Embryonic facial prominence (tissue), 1 donor: ENCODE results near the gene FNDC8.
A peak's percentile ranks its signal among the peaks of the same experiment; 100 is the strongest.
"Not testable (repeated sequence)": the region's sequence is repeated elsewhere in the genome, so short reads cannot be mapped to it uniquely, and the experiment has no call there.

Source experiments
- DNase-seq: peaks from one replicate; pipeline ENCODE4 v3.0.0-alpha.2; 2016; ENCODE audit errors: extremely low spot score

Gene FNDC8

GRCh38 chr17:35095741-35096140 lies 25.7 kb upstream of the FNDC8 start:
- DNase-seq, result no peak

DNA sequence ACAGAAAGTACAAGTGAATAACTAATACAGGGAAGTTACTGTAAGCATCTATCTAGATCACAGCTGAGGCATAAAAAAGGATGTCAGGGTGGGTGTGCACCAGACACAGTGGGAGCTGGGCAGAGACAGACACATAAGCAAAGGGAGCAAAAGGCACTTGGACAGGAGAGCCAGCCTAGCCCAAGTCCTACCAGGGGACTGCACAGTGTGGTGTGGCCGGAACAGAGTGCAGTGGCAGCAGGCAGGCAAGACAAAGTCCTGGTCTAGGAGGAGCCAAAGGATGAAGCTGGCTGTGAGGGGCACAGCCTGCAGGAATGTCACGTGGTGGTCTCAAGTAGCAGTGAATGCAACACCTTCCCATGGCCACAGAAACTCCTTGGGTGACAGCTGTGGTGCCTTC lies 23.6 kb upstream of the FNDC8 start:
- DNase-seq, result no peak

DNA sequence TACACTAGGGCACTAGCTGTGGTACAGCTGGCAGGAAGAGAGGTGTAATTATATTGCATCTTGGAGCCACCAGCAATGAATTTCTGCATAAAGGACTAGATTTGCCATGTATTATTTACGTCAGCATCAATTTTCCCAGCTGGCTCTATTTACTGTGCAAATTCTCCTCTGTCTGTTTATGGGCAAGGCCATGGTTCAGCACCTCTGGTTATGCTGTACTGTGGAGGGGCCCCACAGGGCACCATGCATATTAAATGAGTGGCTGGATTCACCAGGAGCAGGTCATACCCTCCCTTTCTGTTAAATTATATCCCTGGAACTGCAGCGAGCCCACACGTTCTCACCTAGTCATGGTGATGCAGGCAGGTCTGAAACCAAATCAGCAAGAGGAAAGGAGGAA lies 21.5 kb upstream of the FNDC8 start:
- no peak for DNase-seq

GRCh38 chr17:35101036-35101435 lies 20.4 kb upstream of the FNDC8 start:
- no peak for DNase-seq

DNA sequence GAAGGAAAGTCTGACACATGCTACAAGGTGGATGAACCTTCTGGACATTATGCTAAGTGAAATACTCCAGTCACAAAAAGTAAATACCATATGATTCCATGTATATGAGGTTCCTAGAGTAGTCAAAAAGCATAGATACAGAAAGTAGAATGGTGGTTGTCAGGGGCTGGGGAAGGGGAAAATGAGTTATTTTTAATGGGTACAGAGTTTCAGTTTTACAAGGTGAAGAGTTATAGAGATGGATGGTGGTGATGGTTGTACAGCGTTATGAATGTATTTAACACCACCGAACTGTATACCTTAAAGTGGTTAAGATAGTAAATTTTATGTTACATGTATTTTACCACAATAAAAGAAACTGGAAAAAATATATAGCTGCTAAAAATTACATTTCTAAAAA lies 19.7 kb upstream of the FNDC8 start:
- DNase-seq, result no peak

DNA sequence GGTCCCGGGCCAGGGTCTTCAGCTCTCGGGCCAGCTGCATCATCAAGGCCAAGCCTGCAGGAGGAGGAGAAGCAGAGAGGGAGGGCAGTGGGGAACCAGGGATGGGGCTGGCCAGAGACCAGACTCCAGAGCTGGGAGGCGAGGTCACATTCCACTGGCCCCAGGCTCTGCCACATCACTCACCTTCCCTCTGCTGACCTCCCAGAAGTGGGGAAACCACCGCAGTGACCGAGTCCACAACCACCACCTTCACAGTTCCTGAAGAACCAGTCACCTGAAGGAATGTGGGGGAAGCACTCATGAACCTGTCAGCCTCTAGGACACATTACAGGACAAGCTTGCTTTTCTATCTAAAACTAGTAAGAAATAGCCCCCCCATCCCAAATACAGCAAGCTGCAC lies 18.1 kb upstream of the FNDC8 start:
- no peak for DNase-seq

DNA sequence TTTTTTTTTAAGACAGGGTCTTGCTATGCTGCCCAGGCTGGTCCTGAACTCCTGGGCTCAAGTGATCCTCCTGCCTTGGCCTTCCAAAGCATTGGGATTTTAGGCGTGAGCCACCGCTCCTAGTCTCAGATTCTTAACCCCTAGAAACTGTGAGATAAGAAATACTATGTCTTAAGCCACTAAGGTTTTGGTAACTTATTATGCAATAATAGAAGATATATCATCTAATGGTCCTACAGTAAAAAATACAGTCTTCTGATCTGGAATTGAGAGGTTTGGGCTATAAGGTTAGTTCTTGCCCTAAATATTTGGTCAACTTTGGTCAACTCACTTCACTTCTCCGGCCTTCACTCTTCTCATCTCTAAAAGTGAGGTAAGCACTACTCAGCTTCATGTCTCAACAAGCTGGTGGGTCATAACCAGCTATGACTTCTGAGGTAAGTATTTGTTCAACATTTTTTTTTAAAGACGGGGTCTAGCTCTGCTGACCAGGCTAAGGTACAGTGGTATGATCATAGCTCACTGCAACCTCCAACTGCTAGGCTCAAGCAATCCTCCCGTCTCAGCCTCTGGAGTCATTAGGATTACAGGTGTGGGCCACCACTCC lies 16.5 kb upstream of the FNDC8 start:
- DNase-seq, result no peak

- not testable (repeated sequence) for DNase-seq
Measured at GRCh38 chr17:35110791-35111190, 10.6 kb upstream of the FNDC8 start.

- no peak for DNase-seq
Measured at GRCh38 chr17:35116845-35117244, 4.6 kb upstream of the FNDC8 start.

DNA sequence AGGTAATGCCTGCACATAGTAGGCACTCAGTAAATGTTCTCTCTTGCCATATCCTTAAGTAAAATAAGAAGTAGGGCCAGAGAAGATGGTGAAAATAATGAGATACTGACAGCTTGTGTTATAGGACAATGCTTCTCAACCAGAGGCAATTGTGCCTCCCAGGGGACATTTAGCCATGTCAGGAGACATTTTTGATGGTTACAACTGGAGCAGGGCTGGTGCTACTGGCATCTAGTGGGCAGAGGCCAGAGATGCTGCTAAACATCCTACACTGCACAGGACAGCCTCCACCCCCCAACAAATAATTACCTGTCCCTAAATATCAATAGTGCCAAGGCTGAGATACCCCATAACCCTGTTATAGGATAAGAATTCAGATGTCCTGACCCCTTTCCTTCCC lies 3.4 kb upstream of the FNDC8 start:
- no peak for DNase-seq

DNA sequence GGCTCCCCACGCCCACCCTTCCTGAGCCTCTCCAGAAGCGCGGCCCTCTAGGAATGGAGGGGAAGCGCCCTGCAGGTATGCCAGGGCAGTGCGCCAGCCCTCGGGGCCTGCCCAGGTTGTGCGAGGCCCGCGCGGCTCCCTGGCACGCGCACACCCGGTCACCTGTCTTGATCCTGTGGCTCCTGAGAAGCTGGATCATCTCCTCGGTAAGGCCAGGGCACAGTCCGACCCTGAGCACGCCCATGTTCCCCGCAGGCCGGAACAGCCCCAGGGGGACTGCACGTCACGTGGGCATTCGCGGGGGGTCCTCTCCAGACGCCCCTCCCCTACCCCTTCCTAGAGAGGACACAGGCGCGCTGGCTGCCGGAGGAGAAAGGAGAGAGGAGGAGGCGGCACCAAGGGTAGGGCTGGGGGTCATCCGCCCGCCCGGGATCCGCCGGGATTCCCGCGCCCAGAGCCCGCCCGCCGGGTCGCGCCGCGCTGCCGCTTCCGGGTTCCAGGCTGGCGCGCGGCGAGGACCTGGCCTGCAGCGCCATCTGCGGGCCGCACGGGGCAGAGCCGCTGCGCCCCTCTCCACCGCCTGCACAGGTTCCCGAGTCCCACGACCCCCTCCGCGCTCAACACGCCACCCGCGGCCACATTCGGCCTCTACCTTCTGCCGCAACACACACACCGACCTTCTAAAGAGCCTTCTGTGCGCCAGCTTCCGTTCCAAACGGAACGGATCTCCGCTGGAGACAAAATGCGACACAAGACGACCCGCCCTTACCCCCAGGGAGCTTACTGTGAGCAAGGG lies 1.8 kb upstream of the FNDC8 start, which contains the start of gene RAD51D:
Gene RAD51D, minus strand, starts transcription at position 491 of the 796 bp plus-strand sequence. Its CDS starts 247 bp downstream, at position 244.
- DNase-seq, result no peak

GRCh38 chr17:35127751-35128514 lies 6.5 kb downstream of the FNDC8 start:
- DNase-seq, result no peak

DNA sequence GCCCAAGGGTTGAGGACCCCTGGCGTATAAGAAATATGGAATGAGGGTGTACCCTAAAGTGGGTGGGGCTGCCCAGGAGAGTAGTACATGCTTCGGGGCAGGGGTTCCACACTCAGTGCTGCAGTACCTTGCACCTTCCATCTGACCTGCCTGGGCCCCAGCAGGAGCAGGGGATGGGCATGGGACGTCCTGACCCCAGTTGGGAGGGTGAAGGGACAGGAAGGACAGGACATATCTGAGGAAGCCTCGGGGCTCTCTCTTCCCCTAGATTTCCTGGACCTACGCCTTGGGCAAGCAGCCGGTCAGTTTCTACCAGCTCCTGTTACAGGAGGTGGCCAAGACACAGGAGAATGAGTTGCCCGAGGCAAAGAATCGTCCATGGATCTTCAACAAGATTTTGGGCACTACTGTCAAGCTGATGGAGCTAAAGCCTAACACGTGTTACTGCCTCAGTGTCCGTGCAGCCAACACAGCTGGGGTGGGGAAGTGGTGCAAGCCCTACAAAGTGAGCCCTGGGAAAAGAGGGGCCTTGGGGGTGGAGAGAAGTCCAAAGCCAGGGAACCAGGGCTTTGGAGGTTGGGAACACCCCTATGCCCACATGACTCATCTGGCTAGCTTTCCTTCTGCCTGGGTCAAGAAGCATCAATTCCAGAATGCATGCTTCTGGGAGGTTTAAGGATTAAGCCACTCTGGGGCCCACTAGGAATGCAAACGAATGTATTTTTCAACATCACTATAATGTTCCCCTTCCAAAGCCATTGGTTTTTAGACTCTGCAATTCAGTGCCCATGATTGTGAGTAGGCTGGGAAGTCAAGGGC lies 7.9 kb downstream of the FNDC8 start:
- DNase-seq, result no peak

DNA sequence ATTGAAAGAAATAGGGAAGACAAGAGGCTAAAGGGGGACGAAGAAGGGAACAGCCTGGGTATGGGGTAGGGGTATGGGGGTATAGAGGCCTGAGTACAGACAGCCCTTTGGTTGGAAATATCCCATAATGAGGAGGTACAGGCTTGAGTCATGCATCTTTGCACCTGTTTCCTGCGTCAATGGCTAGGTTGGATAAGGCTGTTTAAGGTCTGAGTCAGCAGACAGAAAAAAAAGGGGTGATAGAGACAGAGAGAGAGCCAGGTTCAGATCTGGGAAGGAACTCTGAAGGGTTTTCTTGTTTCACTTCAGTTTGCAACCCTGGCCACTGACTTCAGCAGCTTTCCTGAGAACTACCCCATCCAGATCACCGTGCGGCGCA lies 8.5 kb downstream of the FNDC8 start:
- no peak for DNase-seq

DNA sequence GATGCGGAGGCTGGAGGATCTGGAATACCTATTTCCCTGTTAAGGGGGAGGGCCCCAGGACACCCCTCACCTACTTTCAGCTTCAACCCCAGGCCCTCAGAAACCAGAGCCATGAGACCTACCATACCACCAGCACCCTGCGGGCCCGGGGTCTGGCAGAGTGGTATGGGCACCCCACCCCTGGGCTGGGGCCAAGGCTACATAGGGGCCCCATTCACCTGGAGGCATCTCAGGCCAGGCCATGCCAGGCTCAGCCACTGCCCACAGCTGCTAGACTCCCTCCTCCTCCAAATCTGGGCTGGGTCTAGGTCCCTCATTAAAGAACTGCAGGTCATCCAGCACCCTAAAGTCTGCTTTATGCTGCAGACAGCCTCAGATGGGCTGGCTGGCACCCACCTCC lies 9.0 kb downstream of the FNDC8 start:
- no peak for DNase-seq

GRCh38 chr17:35132099-35132498 lies 10.7 kb downstream of the FNDC8 start:
- no peak for DNase-seq

DNA sequence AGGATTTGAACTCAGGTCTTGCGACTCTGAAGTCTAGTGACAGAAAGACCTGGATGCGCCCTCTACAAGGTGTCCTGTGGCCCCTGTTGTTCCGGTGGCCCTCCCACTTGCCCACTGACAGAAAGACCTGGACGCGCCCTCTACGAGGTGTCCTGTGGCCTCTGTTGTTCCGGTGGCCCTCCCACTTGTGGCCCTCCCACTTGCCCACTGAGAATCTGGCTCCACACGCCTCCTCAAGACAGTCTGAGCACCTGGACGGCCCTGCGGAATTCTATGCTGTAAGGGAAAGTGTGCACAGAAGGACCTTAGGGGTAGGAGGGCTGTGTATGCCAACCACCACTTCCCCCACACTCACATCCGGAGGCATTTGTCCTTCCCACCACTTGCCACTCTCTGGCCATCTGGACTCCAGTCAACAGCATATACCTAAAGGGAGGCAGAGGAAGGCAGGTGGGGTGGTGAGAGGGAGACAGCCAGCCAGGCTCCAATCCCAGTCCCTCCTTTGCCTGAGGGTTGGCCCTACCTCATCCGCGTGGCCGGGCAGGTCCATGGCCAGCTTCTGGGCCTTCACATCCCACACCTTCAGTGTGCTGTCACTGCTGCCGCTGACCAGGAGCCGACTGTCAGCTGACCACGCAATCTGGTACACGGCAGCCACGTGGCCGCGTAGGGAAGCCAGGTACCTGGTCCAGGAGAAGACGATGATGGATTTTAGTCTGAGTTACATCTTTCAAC lies 11.6 kb downstream of the FNDC8 start:
- DNase-seq, result no peak

DNA sequence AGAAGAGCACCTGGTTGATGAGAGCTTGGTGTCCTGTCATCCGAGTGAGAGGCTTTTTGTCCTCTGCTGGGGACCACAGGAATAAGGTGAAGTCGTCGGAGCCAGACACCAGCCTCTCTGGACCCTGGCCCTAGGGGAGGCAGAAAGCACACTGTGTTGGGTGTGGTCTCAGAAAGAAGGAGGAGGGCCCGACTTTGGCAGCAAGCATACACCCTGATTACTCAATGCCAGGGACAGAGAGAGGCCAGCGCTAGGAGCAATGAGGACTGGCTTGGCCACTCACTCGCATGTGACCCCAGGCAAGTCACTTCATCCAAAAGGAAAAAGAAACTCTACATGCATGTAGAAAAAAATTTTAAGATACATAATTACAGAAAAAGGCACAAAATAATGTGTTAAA lies 13.9 kb downstream of the FNDC8 start:
- no peak for DNase-seq

GRCh38 chr17:35138218-35138617 lies 16.8 kb downstream of the FNDC8 start:
- DNase-seq, result no peak

GRCh38 chr17:35141681-35142466 lies 20.5 kb downstream of the FNDC8 start, which contains the start of gene NLE1:
NLE1 (minus strand) TSS chr17:35142303; CDS start chr17:35142275, 28 bp downstream.
- peak; percentile 55 for DNase-seq
